HG03469 (cell line): ENCODE results near the gene MYO9A.

Experiments used
- ATAC-seq: cut with Tn5 transposase; IDR thresholded peaks from one replicate; pipeline ENCODE4 v1.9.1; 2021; ENCODE audit warnings: mild to moderate bottlenecking, moderate library complexity, moderate number of reproducible peaks; ENCODE audit not compliant: unreplicated experiment

MYO9A gene, protein sequence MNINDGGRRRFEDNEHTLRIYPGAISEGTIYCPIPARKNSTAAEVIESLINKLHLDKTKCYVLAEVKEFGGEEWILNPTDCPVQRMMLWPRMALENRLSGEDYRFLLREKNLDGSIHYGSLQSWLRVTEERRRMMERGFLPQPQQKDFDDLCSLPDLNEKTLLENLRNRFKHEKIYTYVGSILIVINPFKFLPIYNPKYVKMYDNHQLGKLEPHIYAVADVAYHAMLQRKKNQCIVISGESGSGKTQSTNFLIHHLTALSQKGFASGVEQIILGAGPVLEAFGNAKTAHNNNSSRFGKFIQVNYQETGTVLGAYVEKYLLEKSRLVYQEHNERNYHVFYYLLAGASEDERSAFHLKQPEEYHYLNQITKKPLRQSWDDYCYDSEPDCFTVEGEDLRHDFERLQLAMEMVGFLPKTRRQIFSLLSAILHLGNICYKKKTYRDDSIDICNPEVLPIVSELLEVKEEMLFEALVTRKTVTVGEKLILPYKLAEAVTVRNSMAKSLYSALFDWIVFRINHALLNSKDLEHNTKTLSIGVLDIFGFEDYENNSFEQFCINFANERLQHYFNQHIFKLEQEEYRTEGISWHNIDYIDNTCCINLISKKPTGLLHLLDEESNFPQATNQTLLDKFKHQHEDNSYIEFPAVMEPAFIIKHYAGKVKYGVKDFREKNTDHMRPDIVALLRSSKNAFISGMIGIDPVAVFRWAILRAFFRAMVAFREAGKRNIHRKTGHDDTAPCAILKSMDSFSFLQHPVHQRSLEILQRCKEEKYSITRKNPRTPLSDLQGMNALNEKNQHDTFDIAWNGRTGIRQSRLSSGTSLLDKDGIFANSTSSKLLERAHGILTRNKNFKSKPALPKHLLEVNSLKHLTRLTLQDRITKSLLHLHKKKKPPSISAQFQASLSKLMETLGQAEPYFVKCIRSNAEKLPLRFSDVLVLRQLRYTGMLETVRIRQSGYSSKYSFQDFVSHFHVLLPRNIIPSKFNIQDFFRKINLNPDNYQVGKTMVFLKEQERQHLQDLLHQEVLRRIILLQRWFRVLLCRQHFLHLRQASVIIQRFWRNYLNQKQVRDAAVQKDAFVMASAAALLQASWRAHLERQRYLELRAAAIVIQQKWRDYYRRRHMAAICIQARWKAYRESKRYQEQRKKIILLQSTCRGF (N-terminal part only)

GRCh38 chr15:72118017-72118978 lies at the start of gene MYO9A, which contains the start of gene SENP8:
TSS of gene MYO9A (minus strand) at chr15:72118150. CDS start at chr15:72046563, 71,587 bp downstream.
TSS of gene SENP8 (plus strand) at chr15:72118403. CDS start at chr15:72139624, 21,221 bp downstream.
- ATAC-seq = peak; percentile 53

GRCh38 chr15:72167445-72167844 lies 49.5 kb upstream of the MYO9A start:
- ATAC-seq = no peak

DNA sequence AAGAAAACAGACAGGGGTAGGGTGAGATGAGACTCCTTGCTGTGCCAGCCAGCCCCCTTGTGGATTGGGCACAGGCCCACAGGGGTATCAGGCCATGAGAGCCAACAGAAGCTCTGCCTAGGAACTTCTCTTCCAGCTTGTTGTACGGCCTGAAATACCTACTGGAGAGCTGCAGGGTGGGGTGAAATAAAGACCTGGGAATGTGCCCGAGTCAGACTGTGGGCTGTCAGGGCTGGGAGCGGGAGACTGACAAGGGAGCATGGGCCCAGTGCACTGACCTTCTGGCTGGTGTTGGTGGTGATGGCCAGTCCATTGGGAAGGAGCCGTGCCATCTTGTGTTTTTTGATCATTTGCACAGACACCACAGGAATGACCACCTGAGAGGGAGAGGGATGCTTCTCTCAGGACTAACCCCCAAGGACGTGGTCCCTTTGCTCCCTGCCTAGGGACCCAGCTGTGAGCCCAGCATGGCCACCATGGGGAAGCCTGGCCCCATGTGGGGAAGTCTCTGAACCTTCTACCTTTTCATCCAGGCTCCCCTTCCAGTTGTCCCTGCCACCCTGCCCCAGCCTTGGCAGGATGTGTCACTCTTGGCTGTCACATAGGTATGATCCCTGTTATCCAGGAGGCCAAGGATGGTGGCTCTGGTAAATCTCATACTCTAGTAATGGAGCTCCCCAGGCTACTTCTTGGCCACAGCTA lies 48.9 kb upstream of the MYO9A start:
- no peak for ATAC-seq

GRCh38 chr15:72163719-72164118 lies 45.8 kb upstream of the MYO9A start:
- ATAC-seq = no peak

DNA sequence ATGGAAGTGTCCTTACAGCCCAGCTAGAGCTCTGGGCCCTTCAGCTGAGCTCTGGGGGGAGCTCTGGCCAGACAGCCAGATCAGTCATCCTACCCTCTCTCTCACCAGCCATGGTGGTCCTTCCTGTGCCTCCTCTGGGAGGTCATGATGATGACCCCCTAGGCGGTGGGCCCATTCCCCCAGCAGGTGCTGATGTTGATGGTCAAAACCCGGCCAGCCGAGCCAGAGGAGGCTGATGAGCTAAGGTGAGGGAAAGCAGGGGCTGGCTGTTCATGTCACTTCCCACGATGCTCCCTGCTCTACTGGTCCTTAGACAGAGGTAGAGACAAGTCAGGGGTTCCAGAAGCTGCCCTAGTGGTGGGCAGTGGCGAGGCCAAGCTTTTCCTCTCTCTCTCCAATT lies 44.6 kb upstream of the MYO9A start:
- ATAC-seq = no peak

DNA sequence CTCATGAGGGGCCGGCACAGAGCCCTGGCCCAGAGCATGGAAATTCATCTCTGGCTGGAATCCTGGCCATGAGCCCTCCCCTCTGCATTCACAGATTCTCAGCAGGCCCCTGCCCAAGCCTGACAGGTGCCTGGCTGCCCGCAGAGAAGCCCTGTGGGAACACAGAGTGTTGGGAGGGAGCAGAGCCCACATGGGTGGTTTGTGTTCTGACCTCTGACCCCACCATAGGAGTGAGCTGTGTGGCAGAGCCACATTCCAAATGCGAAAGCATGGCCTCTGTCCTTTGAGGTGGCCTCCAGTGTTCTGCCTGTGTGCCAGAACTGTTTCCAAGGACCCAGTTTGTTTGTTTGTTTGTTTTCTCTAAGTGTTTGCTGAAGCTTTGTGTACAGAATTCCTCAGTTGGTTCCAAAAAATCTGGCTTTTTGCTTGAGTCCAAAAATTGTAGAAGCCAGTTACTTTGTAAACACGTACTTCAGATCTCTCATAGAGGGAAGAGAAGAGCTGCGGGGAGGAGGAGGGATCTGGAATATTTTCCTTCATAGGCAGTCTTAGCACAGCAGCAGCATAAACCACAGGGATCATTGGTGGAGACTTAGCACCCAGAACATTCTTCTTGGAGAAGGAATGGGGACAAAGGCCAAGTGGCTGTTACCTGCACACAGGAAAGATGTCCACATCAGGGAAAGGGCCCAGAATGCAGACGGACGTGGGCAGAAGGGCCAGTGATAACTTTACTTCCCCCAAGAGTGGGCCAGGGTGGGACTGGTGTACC lies 43.6 kb upstream of the MYO9A start:
- no peak for ATAC-seq

GRCh38 chr15:72160696-72161245 lies 42.8 kb upstream of the MYO9A start:
- no peak for ATAC-seq

DNA sequence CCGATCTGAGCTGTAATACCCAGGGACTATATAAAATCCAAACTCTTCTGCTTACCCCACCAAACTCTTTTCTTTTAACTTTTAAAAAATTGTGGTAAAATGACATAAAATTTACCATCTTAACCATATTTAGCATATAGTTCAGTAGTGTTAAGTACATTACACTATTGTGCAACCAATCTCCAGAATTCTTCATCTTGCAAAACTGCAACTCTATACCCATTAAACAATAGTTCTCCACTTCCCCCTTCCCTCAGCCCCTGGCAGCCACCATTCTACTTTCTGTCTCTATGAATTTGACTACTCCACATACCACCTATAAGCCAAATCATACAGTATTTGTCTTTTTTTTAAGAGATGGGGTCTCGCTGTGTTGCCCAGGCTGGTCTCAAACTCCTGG lies 39.0 kb upstream of the MYO9A start:
- no peak for ATAC-seq

- ATAC-seq = no peak
Observed at GRCh38 chr15:72155635-72156616, 38.0 kb upstream of the MYO9A start.

GRCh38 chr15:72155003-72155621 lies 37.2 kb upstream of the MYO9A start:
- ATAC-seq = no peak

DNA sequence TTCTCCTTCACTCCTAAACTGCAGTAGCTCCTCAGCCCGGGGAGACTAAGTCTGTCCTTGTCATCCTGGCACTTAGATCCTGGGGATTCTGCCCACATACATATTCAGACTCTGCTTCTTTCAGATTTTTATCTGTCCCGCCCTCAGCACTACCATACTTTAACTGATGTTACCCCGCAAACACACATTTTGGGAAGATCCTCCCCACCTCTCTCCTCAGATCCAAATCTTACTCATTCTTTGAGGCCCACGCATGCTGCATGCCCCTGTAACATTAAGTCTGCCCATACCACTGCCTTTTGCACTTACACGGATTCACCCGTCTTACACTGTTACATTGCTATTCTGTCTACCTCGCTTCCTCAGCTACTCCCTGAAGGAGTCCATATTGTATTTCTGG lies 36.4 kb upstream of the MYO9A start:
- no peak for ATAC-seq

- ATAC-seq = no peak
Observed at GRCh38 chr15:72153269-72154000, 35.5 kb upstream of the MYO9A start.

DNA sequence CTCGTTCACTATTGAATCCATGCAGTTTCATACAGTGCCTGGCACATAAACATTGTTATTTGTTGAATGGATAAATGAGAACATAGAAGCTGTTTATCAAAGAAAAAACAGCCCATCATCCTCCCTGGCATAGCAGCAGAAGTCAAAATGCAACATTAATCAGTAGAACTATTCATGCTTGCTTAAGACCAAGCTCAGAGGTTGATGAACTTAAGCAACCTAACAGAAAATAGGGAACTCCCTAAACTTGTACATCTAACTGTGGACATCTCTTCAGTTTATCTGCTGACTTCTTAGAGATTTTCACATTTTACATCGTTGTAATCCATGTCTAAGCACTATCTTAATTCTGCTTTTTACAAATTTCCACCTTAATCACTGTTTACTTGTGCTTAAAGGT lies 29.5 kb upstream of the MYO9A start:
- no peak for ATAC-seq

DNA sequence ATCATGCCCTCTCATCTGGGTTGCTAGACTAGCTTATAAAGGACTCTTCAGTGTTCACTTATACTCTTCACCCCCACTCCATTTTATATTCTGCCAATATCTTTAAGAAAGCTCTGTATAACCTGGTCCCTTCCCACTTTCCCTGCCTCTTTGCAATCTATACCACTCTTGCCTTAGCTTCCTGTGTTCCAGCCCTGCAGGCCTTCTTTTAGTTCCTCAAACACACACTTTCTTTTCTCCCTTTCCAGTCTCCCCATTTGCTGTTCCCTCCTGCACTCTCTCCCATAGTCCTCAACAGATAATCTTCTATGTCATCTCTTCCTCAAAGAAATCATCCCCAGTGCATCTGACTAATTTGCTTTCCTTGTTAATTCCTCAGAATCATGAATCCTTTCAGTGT lies 29.0 kb upstream of the MYO9A start:
- no peak for ATAC-seq

GRCh38 chr15:72146221-72146620 lies 28.3 kb upstream of the MYO9A start:
- ATAC-seq = no peak
